Gastrocnemius medialis (tissue), 4 donors: ENCODE measurements around the gene SELENOI.
"Not testable (repeated sequence)": the region's sequence is repeated elsewhere in the genome, so short reads cannot be mapped to it uniquely, and the experiment has no call there.

ENCODE experiments used
- CTCF ChIP-seq, 5 experiments: fragments of 450-650 bp in 3 of 5; fragments of 200-600 bp in 2 of 5; sonication (generic) in 2 of 5; IDR thresholded peaks in 4 of 5; conservative IDR thresholded peaks in 1 of 5; 1 replicate in 4 of 5; 2 replicates in 1 of 5; pipeline ENCODE4 v1.5.1; 2016 to 2019; ENCODE audit warnings: antibody characterized with exemption in 5 of 5, mild to moderate bottlenecking in 3 of 5, moderate library complexity in 3 of 5
- POLR2A ChIP-seq, 2 donors: fragments of 450-650 bp; IDR thresholded peaks; one replicate each; pipeline ENCODE4 v1.6.1; 2017; ENCODE audit warnings: antibody characterized with exemption in 2 of 2, mild to moderate bottlenecking in 2 of 2, moderate library complexity in 2 of 2

- not testable (repeated sequence) for TF ChIP-seq CTCF (IDR thresholded peaks at IDR 0.05 in 4 of 5, conservative IDR thresholded peaks at IDR 0.05 in 1 of 5); POLR2A (IDR thresholded peaks at IDR 0.05)
Observed at GRCh38 chr2:26354469-26354868, 8.5 kb downstream of the SELENOI start.
